Tibial nerve (tissue), 3 donors: Measurements from ENCODE around the gene CLTRN.

Experiments used
- POLR2A ChIP-seq, 2 donors: fragments of 450-650 bp; IDR thresholded peaks; one replicate each; pipeline ENCODE4 v1.6.1; 2017; ENCODE audit warnings: antibody characterized with exemption in 2 of 2, mild to moderate bottlenecking in 2 of 2, moderate library complexity in 2 of 2
- TF ChIP-seq, protein P1 (sequence below), 5 experiments: fragments of 200-600 bp in 3 of 5; fragments of 450-650 bp in 2 of 5; sonication (generic) in 3 of 5; IDR thresholded peaks; one replicate each; pipeline ENCODE4 v1.5.1; 2016 to 2019; ENCODE audit warnings: antibody characterized with exemption in 5 of 5, mild to moderate bottlenecking in 3 of 5, moderate library complexity in 2 of 5

DNA sequence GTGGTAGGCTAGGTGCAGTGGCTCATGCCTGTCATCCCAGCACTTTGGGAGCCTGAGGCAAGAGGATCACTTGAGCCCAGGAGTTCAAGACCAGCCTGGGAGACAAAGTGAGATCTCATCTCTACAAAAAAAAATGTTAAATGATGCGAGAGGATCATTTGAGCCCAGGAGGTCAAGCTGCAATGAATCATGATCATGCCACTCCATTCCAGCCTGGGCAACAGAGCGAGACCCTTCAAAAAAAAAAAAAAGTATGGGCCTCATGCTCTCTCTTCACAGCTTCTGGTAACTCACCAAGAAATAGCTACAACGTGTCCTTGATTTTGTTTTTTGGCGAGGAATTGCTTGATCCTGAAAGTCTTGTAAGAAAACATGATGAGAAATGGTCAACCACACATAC lies 65.1 kb downstream of the CLTRN start:
- TF ChIP-seq, protein P1, sequence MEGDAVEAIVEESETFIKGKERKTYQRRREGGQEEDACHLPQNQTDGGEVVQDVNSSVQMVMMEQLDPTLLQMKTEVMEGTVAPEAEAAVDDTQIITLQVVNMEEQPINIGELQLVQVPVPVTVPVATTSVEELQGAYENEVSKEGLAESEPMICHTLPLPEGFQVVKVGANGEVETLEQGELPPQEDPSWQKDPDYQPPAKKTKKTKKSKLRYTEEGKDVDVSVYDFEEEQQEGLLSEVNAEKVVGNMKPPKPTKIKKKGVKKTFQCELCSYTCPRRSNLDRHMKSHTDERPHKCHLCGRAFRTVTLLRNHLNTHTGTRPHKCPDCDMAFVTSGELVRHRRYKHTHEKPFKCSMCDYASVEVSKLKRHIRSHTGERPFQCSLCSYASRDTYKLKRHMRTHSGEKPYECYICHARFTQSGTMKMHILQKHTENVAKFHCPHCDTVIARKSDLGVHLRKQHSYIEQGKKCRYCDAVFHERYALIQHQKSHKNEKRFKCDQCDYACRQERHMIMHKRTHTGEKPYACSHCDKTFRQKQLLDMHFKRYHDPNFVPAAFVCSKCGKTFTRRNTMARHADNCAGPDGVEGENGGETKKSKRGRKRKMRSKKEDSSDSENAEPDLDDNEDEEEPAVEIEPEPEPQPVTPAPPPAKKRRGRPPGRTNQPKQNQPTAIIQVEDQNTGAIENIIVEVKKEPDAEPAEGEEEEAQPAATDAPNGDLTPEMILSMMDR (IDR thresholded peaks at IDR 0.05) = no peak
- no peak for TF ChIP-seq POLR2A (IDR thresholded peaks at IDR 0.05)
